Esophagus squamous epithelium (tissue), 4 donors: ENCODE measurements around the gene TMEM40.

Source experiments
- POLR2A ChIP-seq, 4 donors: fragments of 450-650 bp; IDR thresholded peaks; one replicate each; pipeline ENCODE4 v1.6.1; 2017; ENCODE audit warnings: antibody characterized with exemption in 4 of 4, mild to moderate bottlenecking in 4 of 4, moderate library complexity in 3 of 4
- TF ChIP-seq, protein P1 (sequence below), 6 experiments: fragments of 450-650 bp in 4 of 6; fragments of 200-600 bp in 2 of 6; sonication (generic) in 2 of 6; IDR thresholded peaks; one replicate each; pipeline ENCODE4 v1.5.1; 2016 to 2019; ENCODE audit warnings: antibody characterized with exemption in 6 of 6, mild to moderate bottlenecking in 4 of 6, moderate library complexity in 4 of 6

DNA sequence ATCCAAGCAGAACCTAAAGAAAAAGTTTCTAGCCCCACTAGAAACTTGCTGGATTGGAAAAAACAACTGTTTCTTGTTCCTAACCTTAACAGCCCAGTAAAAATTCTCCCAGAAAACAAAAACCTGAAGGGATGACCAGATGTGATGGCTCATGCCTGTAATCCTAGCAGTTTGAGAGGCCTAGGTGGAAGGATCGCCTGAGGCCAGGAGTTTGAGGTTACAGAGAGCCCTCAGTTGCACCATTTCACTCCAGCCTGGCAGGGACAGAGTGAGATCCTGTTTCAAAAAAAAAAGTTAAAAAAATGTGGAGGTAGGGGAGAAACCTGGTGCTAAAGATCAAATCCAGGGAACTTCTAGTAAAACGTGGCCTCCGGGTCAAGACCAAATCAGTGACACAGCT, 56.6 kb downstream of the TMEM40 start:
- TF ChIP-seq POLR2A (IDR thresholded peaks at IDR 0.05), result no peak
- TF ChIP-seq, protein P1, sequence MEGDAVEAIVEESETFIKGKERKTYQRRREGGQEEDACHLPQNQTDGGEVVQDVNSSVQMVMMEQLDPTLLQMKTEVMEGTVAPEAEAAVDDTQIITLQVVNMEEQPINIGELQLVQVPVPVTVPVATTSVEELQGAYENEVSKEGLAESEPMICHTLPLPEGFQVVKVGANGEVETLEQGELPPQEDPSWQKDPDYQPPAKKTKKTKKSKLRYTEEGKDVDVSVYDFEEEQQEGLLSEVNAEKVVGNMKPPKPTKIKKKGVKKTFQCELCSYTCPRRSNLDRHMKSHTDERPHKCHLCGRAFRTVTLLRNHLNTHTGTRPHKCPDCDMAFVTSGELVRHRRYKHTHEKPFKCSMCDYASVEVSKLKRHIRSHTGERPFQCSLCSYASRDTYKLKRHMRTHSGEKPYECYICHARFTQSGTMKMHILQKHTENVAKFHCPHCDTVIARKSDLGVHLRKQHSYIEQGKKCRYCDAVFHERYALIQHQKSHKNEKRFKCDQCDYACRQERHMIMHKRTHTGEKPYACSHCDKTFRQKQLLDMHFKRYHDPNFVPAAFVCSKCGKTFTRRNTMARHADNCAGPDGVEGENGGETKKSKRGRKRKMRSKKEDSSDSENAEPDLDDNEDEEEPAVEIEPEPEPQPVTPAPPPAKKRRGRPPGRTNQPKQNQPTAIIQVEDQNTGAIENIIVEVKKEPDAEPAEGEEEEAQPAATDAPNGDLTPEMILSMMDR (IDR thresholded peaks at IDR 0.05), result no peak
